H9 (cell line): ENCODE data around the gene YWHAQ. TPM values are rescaled to one million over a fixed set of nuclear protein-coding genes. Genes with fewer than 3 reads are reported as not detected.

Experiments
- DNase-seq: peaks from one replicate; pipeline ENCODE4 v3.0.0-alpha.2; 2017
- H2AFZ ChIP-seq: one replicate; pipeline ENCODE4 v1.6.1; 2013; ENCODE audit warnings: mild to moderate bottlenecking, low read length, control low read depth, moderate library complexity
- H2AK5ac ChIP-seq: 2 replicates; pipeline ENCODE4 v1.6.1; 2013; ENCODE audit warnings: low read length, control low read depth, mixed read lengths; ENCODE audit not compliant: insufficient read length
- H2BK120ac ChIP-seq: one replicate; pipeline ENCODE4 v1.6.1; 2013; ENCODE audit warnings: low read depth, mild to moderate bottlenecking, low read length, control low read depth, inconsistent platforms; ENCODE audit not compliant: poor library complexity, severe bottlenecking
- H2BK12ac ChIP-seq: 2 replicates; pipeline ENCODE4 v1.6.1; 2013; ENCODE audit warnings: low read length, control low read depth, mixed read lengths, low read depth; ENCODE audit not compliant: insufficient read length
- H2BK15ac ChIP-seq: 2 replicates; pipeline ENCODE4 v1.6.1; 2013; ENCODE audit warnings: low read depth, low read length, control low read depth
- H2BK20ac ChIP-seq: one replicate; pipeline ENCODE4 v1.6.1; 2013; ENCODE audit warnings: low read depth, mild to moderate bottlenecking, low read length, control low read depth, inconsistent platforms; ENCODE audit not compliant: poor library complexity, severe bottlenecking
- H2BK5ac ChIP-seq: 2 replicates; pipeline ENCODE4 v1.6.1; 2013; ENCODE audit warnings: low read length, control low read depth, mixed read lengths; ENCODE audit not compliant: insufficient read length
- H3K14ac ChIP-seq: 2 replicates; pipeline ENCODE4 v1.6.1; 2013; ENCODE audit warnings: low read length, control low read depth; ENCODE audit not compliant: insufficient read depth
- H3K18ac ChIP-seq: 2 replicates; pipeline ENCODE4 v1.6.1; 2013; ENCODE audit warnings: low read depth, mild to moderate bottlenecking, mixed read lengths, low read length, control low read depth; ENCODE audit not compliant: insufficient read length
- H3K23ac ChIP-seq: 2 replicates; pipeline ENCODE4 v1.6.1; 2013; ENCODE audit warnings: low read length, control low read depth, mixed read lengths, low read depth; ENCODE audit not compliant: insufficient read length
- H3K23me2 ChIP-seq: 2 replicates; pipeline ENCODE4 v1.6.1; 2013; ENCODE audit warnings: low read depth, mild to moderate bottlenecking, mixed read lengths, low read length, control low read depth; ENCODE audit not compliant: insufficient read length, poor library complexity, severe bottlenecking
- H3K27ac ChIP-seq: 2 replicates; pipeline ENCODE4 v1.5.1; 2013; ENCODE audit warnings: low read length, control low read depth, mixed read lengths, low read depth; ENCODE audit not compliant: insufficient read length
- H3K27me3 ChIP-seq: 2 replicates; pipeline ENCODE4 v1.6.1; 2013; ENCODE audit warnings: low read length, control low read depth, inconsistent platforms; ENCODE audit not compliant: insufficient read depth
- H3K4ac ChIP-seq: 2 replicates; pipeline ENCODE4 v1.6.1; 2013; ENCODE audit warnings: low read depth, mild to moderate bottlenecking, control low read depth, inconsistent platforms, low read length, moderate library complexity
- H3K4me1 ChIP-seq: 2 replicates; pipeline ENCODE4 v1.6.1; 2013; ENCODE audit warnings: low read length, control low read depth, inconsistent platforms; ENCODE audit not compliant: insufficient read depth
- H3K4me2 ChIP-seq: 2 replicates; pipeline ENCODE4 v1.6.1; 2013; ENCODE audit warnings: low read length, control low read depth, mixed read lengths; ENCODE audit not compliant: insufficient read length, insufficient read depth
- H3K56ac ChIP-seq: 2 replicates; pipeline ENCODE4 v1.6.1; 2013; ENCODE audit warnings: low read depth, mild to moderate bottlenecking, mixed read lengths, low read length, control low read depth; ENCODE audit not compliant: insufficient read length
- H3K79me1 ChIP-seq: 2 replicates; pipeline ENCODE4 v1.6.1; 2013; ENCODE audit warnings: low read depth, mild to moderate bottlenecking, moderate library complexity, low read length, control low read depth, inconsistent platforms; ENCODE audit not compliant: insufficient read depth, poor library complexity, severe bottlenecking
- H3K79me2 ChIP-seq: 2 replicates; pipeline ENCODE4 v1.6.1; 2013; ENCODE audit warnings: low read length, control low read depth, inconsistent platforms; ENCODE audit not compliant: insufficient read depth
- H3K9ac ChIP-seq: 2 replicates; pipeline ENCODE4 v1.6.1; 2013; ENCODE audit warnings: low read length, control low read depth, mixed read lengths; ENCODE audit not compliant: insufficient read length; ENCODE audit errors: extremely low read depth
- H3K9me3 ChIP-seq: one replicate; pipeline ENCODE4 v1.6.1; 2013; ENCODE audit warnings: low read depth, low read length, inconsistent platforms; ENCODE audit not compliant: control insufficient read depth
- H3T11ph ChIP-seq: one replicate; pipeline ENCODE4 v1.6.1; 2013; ENCODE audit warnings: mild to moderate bottlenecking, low read length, control low read depth, inconsistent platforms
- H4K20me1 ChIP-seq: one replicate; pipeline ENCODE4 v1.6.1; 2013; ENCODE audit not compliant: control insufficient read depth, insufficient read length, insufficient read depth
- H4K5ac ChIP-seq: 2 replicates; pipeline ENCODE4 v1.6.1; 2013; ENCODE audit warnings: low read depth, mild to moderate bottlenecking, mixed read lengths, low read length, control low read depth; ENCODE audit not compliant: insufficient read length
- H4K8ac ChIP-seq: replicated peaks from 2 replicates; pipeline ENCODE4 v1.6.1; 2013; ENCODE audit warnings: low read length, control low read depth, mixed read lengths, low read depth; ENCODE audit not compliant: insufficient read length
- H4K91ac ChIP-seq: 2 replicates; pipeline ENCODE4 v1.6.1; 2013; ENCODE audit warnings: low read depth, mild to moderate bottlenecking, moderate library complexity, mixed read lengths, low read length, control low read depth; ENCODE audit not compliant: insufficient read length
- H3K27ac Mint-ChIP-seq, 3 experiments: 2 replicates in 2 of 3; 3 replicates in 1 of 3; pipeline ENCODE4 v1.8.0; 2020 to 2021; ENCODE audit warnings: mixed read lengths in 3 of 3, mild to moderate bottlenecking in 1 of 3, moderate library complexity in 1 of 3
- H3K27me3 Mint-ChIP-seq: 2 replicates; pipeline ENCODE4 v1.8.0; 2021; ENCODE audit warnings: low read depth, mild to moderate bottlenecking, moderate library complexity, mixed read lengths
- H3K36me3 Mint-ChIP-seq, 3 experiments: 2 replicates in 2 of 3; 3 replicates in 1 of 3; pipeline ENCODE4 v1.8.0; 2020 to 2021; ENCODE audit warnings: low read depth in 3 of 3, mixed read lengths in 3 of 3; ENCODE audit not compliant: insufficient read depth in 1 of 3
- H3K4me1 Mint-ChIP-seq, 2 experiments: 2 replicates each; pipeline ENCODE4 v1.8.0; 2020; ENCODE audit warnings: mixed read lengths in 2 of 2
- H3K4me3 Mint-ChIP-seq, 2 experiments: 2 replicates in 1 of 2; 3 replicates in 1 of 2; pipeline ENCODE4 v1.8.0; 2020 to 2021; ENCODE audit warnings: mild to moderate bottlenecking in 2 of 2, mixed read lengths in 2 of 2, moderate library complexity in 1 of 2
- H3K9me3 Mint-ChIP-seq, 2 experiments: 2 replicates in 1 of 2; 3 replicates in 1 of 2; pipeline ENCODE4 v1.8.0; 2020; ENCODE audit warnings: mild to moderate bottlenecking in 2 of 2, mixed read lengths in 2 of 2, moderate library complexity in 1 of 2
- CTCF ChIP-seq: fragments of 200-600 bp; sonication (generic); conservative IDR thresholded peaks from 3 replicates; pipeline ENCODE4 v1.8.0; 2021; ENCODE audit warnings: antibody characterized with exemption, mild to moderate bottlenecking
- WGBS: extraction: QIAGEN DNeasy Blood & Tissue Kit; methylation state at CpG from one replicate; pipeline ENCODE4 v1.1.7; 2013; ENCODE audit warnings: missing lambda C conversion rate, low lambda C conversion rate, mixed read lengths; ENCODE audit not compliant: insufficient read length; ENCODE audit errors: extremely low coverage; 5-methylcytosine and 5-hydroxymethylcytosine counted together
- total RNA-seq: library from RNA; stranded (reverse); gene quantifications from 2 replicates; pipeline ENCODE4 v1.2.1, GENCODE V29; 2021

Gene YWHAQ
- total RNA-seq, 1 experiment from 2014 or later, result 374 TPM

GRCh38 chr2:9657083-9657482 lies 26.3 kb upstream of the YWHAQ start:
- no peak overlapping the region for H2BK15ac ChIP-seq
- no peaks in the 10 kb centered on the region for H3K4me1 ChIP-seq
- H3K79me2 ChIP-seq, result no peaks in the 10 kb centered on the region
- H3K4me1 Mint-ChIP-seq, result peaks cover 21 to 26% of the 10 kb centered on the region in 2 experiments
- H3T11ph ChIP-seq, result no peak overlapping the region
- no peak overlapping the region for H3K56ac ChIP-seq
- H3K36me3 Mint-ChIP-seq, result peaks cover 0 to 2% (median 0%) of the 10 kb centered on the region in 3 experiments; a peak in 1 of 7 replicates
- no peak overlapping the region for H2BK12ac ChIP-seq
- H4K20me1 ChIP-seq, result no peaks in the 10 kb centered on the region
- no peaks in the 10 kb centered on the region for H3K9me3 ChIP-seq
- no peak overlapping the region for H3K27ac ChIP-seq
- no peak overlapping the region for H4K91ac ChIP-seq
- no peak overlapping the region for H3K4me3 Mint-ChIP-seq
- H3K18ac ChIP-seq, result no peak overlapping the region
- no peaks in the 10 kb centered on the region for H3K23me2 ChIP-seq
- H3K79me1 ChIP-seq, result no peaks in the 10 kb centered on the region
- peaks cover 7% of the 10 kb centered on the region for H3K27me3 Mint-ChIP-seq
- no peak overlapping the region for H3K4me2 ChIP-seq
- H4K8ac ChIP-seq, result no peak overlapping the region
- no peak overlapping the region for H2BK120ac ChIP-seq
- no peak overlapping the region for H3K9ac ChIP-seq
- H4K5ac ChIP-seq, result no peak overlapping the region
- H3K27me3 ChIP-seq, result no peaks in the 10 kb centered on the region
- H3K4ac ChIP-seq, result no peak overlapping the region
- no peak overlapping the region for H3K14ac ChIP-seq
- no peak overlapping the region for H2AFZ ChIP-seq
- H3K27ac Mint-ChIP-seq, result no peak overlapping the region
- H2AK5ac ChIP-seq, result no peak overlapping the region
- no CpG with 5 or more reads among the region's 6 CpGs for WGBS
- no peak for DNase-seq
- H2BK20ac ChIP-seq, result no peak overlapping the region
- H3K23ac ChIP-seq, result no peak overlapping the region
- H2BK5ac ChIP-seq, result no peak overlapping the region
- peaks cover 0 to 2% of the 10 kb centered on the region in 2 experiments; a peak in 2 of 5 replicates for H3K9me3 Mint-ChIP-seq
- TF ChIP-seq CTCF, result no peak
